Right atrium auricular region (tissue), 2 donors: ENCODE data around the gene C11orf24. TPM values are rescaled to one million over a fixed set of nuclear protein-coding genes. Genes with fewer than 3 reads are reported as not detected.

Experiments used
- DNase-seq: peaks from one replicate; pipeline ENCODE4 v3.0.0-alpha.2; 2019; ENCODE audit warnings: low spot score
- H3K27ac ChIP-seq, 2 donors: fragments of 200-600 bp; sonication (generic); 1 replicate in 1 of 2; 2 replicates in 1 of 2; pipeline ENCODE4 v1.5.1; 2016 to 2019
- H3K27me3 ChIP-seq, 2 donors: fragments of 200-600 bp; sonication (generic); one replicate each; pipeline versions ENCODE4 v1.5.1 to v1.6.0; 2017 to 2019
- H3K36me3 ChIP-seq: fragments of 200-600 bp; sonication (generic); one replicate; pipeline ENCODE4 v1.5.1; 2016
- H3K4me1 ChIP-seq, 2 donors: fragments of 200-600 bp; sonication (generic); one replicate each; pipeline versions ENCODE4 v1.5.1 to v1.6.0; 2017 to 2019
- H3K4me3 ChIP-seq, 2 donors: fragments of 200-600 bp; sonication (generic); 1 replicate in 1 of 2; 2 replicates in 1 of 2; pipeline ENCODE4 v1.5.1; 2017 to 2019; ENCODE audit warnings: mild to moderate bottlenecking in 1 of 2, moderate library complexity in 1 of 2
- H3K9me3 ChIP-seq, 2 donors: fragments of 200-600 bp; sonication (generic); one replicate each; pipeline ENCODE4 v1.5.1; 2019
- CTCF ChIP-seq, 2 donors: fragments of 200-600 bp; sonication (generic); IDR thresholded peaks; one replicate each; pipeline ENCODE4 v1.5.1; 2019; ENCODE audit warnings: antibody characterized with exemption in 2 of 2
- total RNA-seq, 2 donors: library from RNA; depleted of rRNA; stranded (reverse); fragments of >200 nt; gene quantifications; one replicate each; pipeline ENCODE4 v1.1.0, GENCODE V29; 2016

C11orf24 gene
- total RNA-seq, 2 donors from 2014 or later = 20.4 to 21.3 TPM

DNA sequence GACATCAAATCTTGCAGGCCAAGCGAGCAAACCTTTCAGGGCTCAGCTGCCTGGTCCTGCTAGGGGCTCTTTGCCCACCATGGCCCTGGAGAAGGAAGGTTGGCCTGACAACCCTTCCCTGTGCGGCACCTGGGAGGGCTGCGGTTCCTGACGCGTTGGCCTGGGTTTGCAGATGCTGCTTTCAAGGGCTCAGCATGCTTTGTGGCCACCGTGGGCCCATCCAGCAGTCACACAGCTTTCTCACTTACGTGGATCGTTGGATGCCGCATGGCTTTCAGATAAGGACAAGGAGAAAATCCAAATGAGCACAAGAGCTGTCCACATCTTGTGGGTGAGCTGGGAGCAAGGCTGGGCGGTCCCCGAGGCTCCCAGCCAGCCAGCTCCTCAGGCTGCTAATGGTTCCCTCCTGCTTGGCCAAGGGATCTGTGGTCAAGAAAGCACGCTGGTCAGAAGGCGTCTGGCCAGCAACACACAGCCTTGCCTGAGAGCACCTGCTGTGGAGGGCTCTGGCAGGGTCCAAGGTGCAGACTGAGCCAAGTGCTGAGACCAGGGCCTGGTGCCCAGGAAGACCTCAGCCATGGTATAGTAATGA lies 8.2 kb downstream of the C11orf24 start:
- no peaks in the 10 kb centered on the region for H3K9me3 ChIP-seq
- DNase-seq = no peak
- no peak for TF ChIP-seq CTCF (IDR thresholded peaks at IDR 0.05)
- no peak overlapping the region for H3K4me3 ChIP-seq
- H3K27me3 ChIP-seq = no peaks in the 10 kb centered on the region
- no peaks in the 10 kb centered on the region for H3K4me1 ChIP-seq
- no peak overlapping the region for H3K27ac ChIP-seq
- peaks cover 70% of the 10 kb centered on the region for H3K36me3 ChIP-seq

DNA sequence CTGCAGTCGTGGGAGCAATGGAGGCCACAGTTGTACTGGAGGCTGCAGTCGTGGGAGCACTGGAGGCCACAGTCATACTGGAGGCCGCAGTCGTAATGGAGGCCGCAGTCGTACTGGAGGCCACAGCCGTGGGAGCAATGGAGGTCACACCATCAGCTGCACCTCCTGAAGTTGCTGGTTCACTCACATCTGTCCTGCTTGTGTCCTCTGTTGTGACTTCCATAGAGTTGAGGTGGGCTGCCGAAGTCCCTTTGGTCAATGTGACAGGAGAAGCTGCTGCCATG lies 9.3 kb downstream of the C11orf24 start:
- H3K27me3 ChIP-seq = no peaks in the 10 kb centered on the region
- no peak for TF ChIP-seq CTCF (IDR thresholded peaks at IDR 0.05)
- peaks cover 0 to 5% of the 10 kb centered on the region in 2 donors for H3K4me1 ChIP-seq
- no peaks in the 10 kb centered on the region for H3K9me3 ChIP-seq
- no peak for DNase-seq
- peaks cover 63% of the 10 kb centered on the region for H3K36me3 ChIP-seq
- H3K27ac ChIP-seq = no peak overlapping the region
- H3K4me3 ChIP-seq = no peak overlapping the region

- H3K4me1 ChIP-seq = peaks cover 0 to 10% of the 10 kb centered on the region in 2 donors
- peaks cover 58% of the 10 kb centered on the region for H3K36me3 ChIP-seq
- no peak overlapping the region for H3K27ac ChIP-seq
- H3K9me3 ChIP-seq = no peaks in the 10 kb centered on the region
- no peak for TF ChIP-seq CTCF (IDR thresholded peaks at IDR 0.05)
- no peak overlapping the region for H3K4me3 ChIP-seq
- H3K27me3 ChIP-seq = no peaks in the 10 kb centered on the region
- no peak for DNase-seq
These were observed 9.8 kb downstream of the C11orf24 start for GRCh38 chr11:68261749-68262543.

DNA sequence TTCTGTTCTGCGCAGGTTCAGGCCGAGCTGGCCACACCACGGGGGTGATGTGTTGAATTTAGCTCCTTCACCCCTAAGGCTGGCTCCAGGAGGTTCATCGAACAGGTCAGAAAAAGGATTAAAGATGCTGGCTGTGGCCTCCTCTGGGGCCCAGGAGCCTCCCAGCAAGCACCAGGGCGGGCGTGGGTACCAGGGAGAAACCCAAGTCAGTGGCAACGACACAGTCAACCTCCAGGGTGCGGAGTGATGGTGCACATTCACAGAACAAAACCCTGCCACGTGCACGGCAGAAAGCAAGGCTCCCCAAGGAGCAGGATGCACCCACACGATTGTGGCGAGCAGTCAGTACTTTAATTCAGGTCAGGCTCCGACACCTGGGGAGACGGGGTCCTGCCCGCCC lies 10.8 kb downstream of the C11orf24 start:
- Histone ChIP-seq H3K9me3 (no peaks in the 10 kb centered on the region), H3K27me3 (no peaks in the 10 kb centered on the region), H3K4me3 (no peak overlapping the region), H3K4me1 (peaks cover 0 to 13% of the 10 kb centered on the region in 2 donors), H3K36me3 (peaks cover 48% of the 10 kb centered on the region), H3K27ac (no peak overlapping the region)
- no peak for DNase-seq
- no peak for TF ChIP-seq CTCF (IDR thresholded peaks at IDR 0.05)

DNA sequence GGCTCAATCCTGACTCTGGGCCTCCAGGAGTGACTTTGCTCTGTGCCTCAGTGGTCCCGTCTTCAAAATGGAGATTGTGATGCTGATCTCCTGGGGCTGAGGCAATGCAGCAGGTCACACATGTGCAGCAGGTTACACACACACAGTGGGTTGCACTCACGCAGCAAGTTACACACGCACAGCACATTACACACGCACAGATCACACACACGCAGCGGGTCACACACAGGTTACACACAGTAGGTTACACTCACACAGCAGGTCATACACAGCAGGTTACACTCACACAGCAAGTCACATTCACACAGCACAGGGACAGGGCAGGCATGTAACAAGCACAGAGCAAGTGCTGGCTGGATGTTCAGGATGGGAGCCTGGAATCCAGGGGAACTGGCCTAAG lies 11.3 kb downstream of the C11orf24 start:
- peaks cover 43% of the 10 kb centered on the region for H3K36me3 ChIP-seq
- no peaks in the 10 kb centered on the region for H3K9me3 ChIP-seq
- no peaks in the 10 kb centered on the region for H3K27me3 ChIP-seq
- DNase-seq = no peak
- H3K4me1 ChIP-seq = peaks cover 0 to 13% of the 10 kb centered on the region in 2 donors
- no peak overlapping the region for H3K27ac ChIP-seq
- no peak for TF ChIP-seq CTCF (IDR thresholded peaks at IDR 0.05)
- H3K4me3 ChIP-seq = no peak overlapping the region
